ENCODE results near the gene FCN3.

DNA sequence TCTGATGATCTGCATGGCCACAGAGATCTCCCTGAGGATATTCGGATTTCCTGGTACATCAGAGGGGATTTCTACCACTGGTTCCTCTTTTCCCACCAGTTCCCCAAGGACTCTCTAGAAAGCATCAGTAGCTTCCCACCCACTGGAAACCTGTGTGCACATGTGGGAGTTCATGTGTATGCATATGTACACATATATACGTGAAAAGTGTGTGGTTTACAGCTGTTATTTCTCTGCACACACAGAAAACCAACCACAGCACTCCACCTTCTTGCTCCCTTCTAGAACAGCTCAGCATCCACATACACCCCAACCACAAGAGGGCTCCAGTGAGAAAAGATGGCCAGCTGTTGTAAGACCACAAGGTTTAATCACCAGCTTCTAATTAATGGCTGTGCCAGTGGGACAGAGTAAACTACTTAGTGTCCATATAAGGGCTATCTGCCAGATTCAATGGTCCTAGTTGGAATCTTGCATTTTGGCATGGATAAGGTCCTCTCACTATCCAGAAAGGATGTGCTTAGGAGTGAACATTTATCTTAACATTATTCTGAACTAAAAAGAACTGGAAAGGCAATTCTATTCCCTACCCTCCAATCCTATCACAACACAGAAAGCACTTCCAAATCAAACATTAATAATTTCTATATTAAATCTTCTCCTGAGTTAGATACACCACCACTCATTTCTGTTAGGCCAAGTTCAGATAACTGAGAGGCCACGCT lies 41.9 kb upstream of the FCN3 start:
- TF ChIP-seq CTCF (IDR thresholded peaks at IDR 0.05) (peak; percentile 69 to 76 (median 73)), POLR2A (IDR thresholded peaks at IDR 0.05; ENCODE audit: low read depth) (no peak), POLR2AphosphoS5 (IDR thresholded peaks at IDR 0.05) (peak; percentile 33 to 50), EP300 (IDR thresholded peaks at IDR 0.05) (no peak)
